Mesendoderm (in vitro differentiated cells): ENCODE results near the gene SCD5.

Experiments
- DNase-seq: peaks from one replicate; pipeline ENCODE4 v3.0.0; 2013
- H2AK5ac ChIP-seq: 2 replicates; pipeline ENCODE4 v1.6.1; 2013; ENCODE audit warnings: low read length, inconsistent platforms
- H2BK120ac ChIP-seq: 2 replicates; pipeline ENCODE4 v1.6.1; 2013; ENCODE audit warnings: low read depth, mild to moderate bottlenecking, low read length, moderate library complexity, mixed read lengths
- H2BK15ac ChIP-seq: replicated peaks from 2 replicates; pipeline ENCODE4 v1.6.1; 2013; ENCODE audit warnings: low read depth, mild to moderate bottlenecking, moderate library complexity
- H2BK5ac ChIP-seq: 2 replicates; pipeline ENCODE4 v1.6.1; 2013; ENCODE audit warnings: low read length, inconsistent platforms
- H3K18ac ChIP-seq: 2 replicates; pipeline ENCODE4 v1.6.1; 2013; ENCODE audit warnings: mild to moderate bottlenecking, low read length, mixed read lengths
- H3K23ac ChIP-seq: one replicate; pipeline ENCODE4 v1.6.1; 2013; ENCODE audit warnings: low read length
- H3K27ac ChIP-seq: 2 replicates; pipeline ENCODE4 v1.5.1; 2013; ENCODE audit warnings: low read depth, mild to moderate bottlenecking, inconsistent platforms, low read length, moderate library complexity
- H3K27me3 ChIP-seq: 2 replicates; pipeline ENCODE4 v1.6.1; 2013; ENCODE audit warnings: low read length, control low read depth, mild to moderate bottlenecking, inconsistent platforms; ENCODE audit not compliant: insufficient read depth, poor library complexity
- H3K36me3 ChIP-seq: 2 replicates; pipeline ENCODE4 v1.6.1; 2013; ENCODE audit warnings: low read length, inconsistent platforms; ENCODE audit not compliant: control insufficient read depth, insufficient read depth
- H3K4ac ChIP-seq: one replicate; pipeline ENCODE4 v1.6.1; 2013; ENCODE audit warnings: low read depth, mild to moderate bottlenecking, low read length, moderate library complexity
- H3K4me1 ChIP-seq: 2 replicates; pipeline ENCODE4 v1.6.1; 2013; ENCODE audit warnings: low read depth, low read length, inconsistent platforms; ENCODE audit not compliant: control insufficient read depth
- H3K4me2 ChIP-seq: 2 replicates; pipeline ENCODE4 v1.6.1; 2013; ENCODE audit warnings: low read length
- H3K4me3 ChIP-seq: 2 replicates; pipeline ENCODE4 v1.5.1; 2013; ENCODE audit warnings: mild to moderate bottlenecking, low read length
- H3K56ac ChIP-seq: one replicate; pipeline ENCODE4 v1.6.1; 2013; ENCODE audit warnings: low read length
- H3K79me1 ChIP-seq: 2 replicates; pipeline ENCODE4 v1.6.1; 2013; ENCODE audit warnings: low read length, inconsistent platforms
- H3K79me2 ChIP-seq: 2 replicates; pipeline ENCODE4 v1.6.1; 2013; ENCODE audit warnings: mild to moderate bottlenecking, low read length; ENCODE audit not compliant: control insufficient read depth, insufficient read depth
- H3K9ac ChIP-seq: 2 replicates; pipeline ENCODE4 v1.6.1; 2013; ENCODE audit warnings: low read length, inconsistent platforms
- H4K5ac ChIP-seq: one replicate; pipeline ENCODE4 v1.6.1; 2013; ENCODE audit warnings: low read length
- H4K8ac ChIP-seq: one replicate; pipeline ENCODE4 v1.6.1; 2013; ENCODE audit warnings: low read depth, mild to moderate bottlenecking, control low read depth, low read length, moderate library complexity
- whole genome bisulfite sequencing: extraction: QIAGEN DNeasy Blood & Tissue Kit; methylation state at CpG from one replicate; pipeline ENCODE4 v1.1.7; 2013; ENCODE audit warnings: low lambda C conversion rate, missing lambda C conversion rate; ENCODE audit not compliant: insufficient coverage; ENCODE audit errors: extremely low coverage; 5-methylcytosine and 5-hydroxymethylcytosine counted together

SCD5 gene

GRCh38 chr4:82780170-82780751 lies 18.3 kb downstream of the SCD5 start:
- no CpG with 5 or more reads among the region's 1 CpG for WGBS
- Histone ChIP-seq H3K4me3 (no peak overlapping the region), H3K9ac (no peak overlapping the region), H3K4me2 (no peak overlapping the region), H3K27me3 (no peaks in the 10 kb centered on the region), H4K8ac (no peak overlapping the region), H2BK5ac (no peak overlapping the region), H3K4ac (no peak overlapping the region), H2BK15ac (no peak overlapping the region), H3K36me3 (no peaks in the 10 kb centered on the region), H3K79me2 (no peaks in the 10 kb centered on the region), H4K5ac (no peak overlapping the region), H3K23ac (no peak overlapping the region), H3K56ac (no peak overlapping the region), H3K18ac (no peak overlapping the region), H2AK5ac (no peak overlapping the region), H3K79me1 (no peaks in the 10 kb centered on the region), H3K4me1 (peaks cover 8% of the 10 kb centered on the region), H2BK120ac (no peak overlapping the region), H3K27ac (no peak overlapping the region)
- DNase-seq = no peak

DNA sequence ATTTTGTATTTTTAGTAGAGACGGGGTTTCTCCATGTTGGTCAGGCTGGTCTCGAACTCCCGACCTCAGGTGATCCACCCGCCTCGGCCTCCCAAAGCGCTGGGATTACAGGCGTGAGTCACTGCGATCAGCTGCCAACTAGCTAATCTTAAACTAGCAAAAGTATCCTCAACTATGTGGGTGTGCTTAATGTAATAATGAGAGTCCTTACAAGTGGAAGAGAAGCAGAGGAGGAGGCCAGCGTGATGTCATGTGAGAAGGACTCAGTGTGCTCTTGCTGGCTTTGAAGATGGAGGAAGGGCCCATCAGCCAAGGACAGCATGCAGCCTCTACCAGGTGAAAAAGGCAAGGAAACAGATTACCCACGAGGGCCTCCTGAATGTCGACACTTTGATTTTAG lies 19.6 kb downstream of the SCD5 start:
- H3K23ac ChIP-seq = no peak overlapping the region
- DNase-seq = no peak
- no peaks in the 10 kb centered on the region for H3K79me1 ChIP-seq
- H3K4me1 ChIP-seq = peaks cover 8% of the 10 kb centered on the region
- H3K9ac ChIP-seq = no peak overlapping the region
- no peaks in the 10 kb centered on the region for H3K79me2 ChIP-seq
- H3K4ac ChIP-seq = no peak overlapping the region
- H4K5ac ChIP-seq = no peak overlapping the region
- H2BK120ac ChIP-seq = no peak overlapping the region
- H3K27me3 ChIP-seq = no peaks in the 10 kb centered on the region
- H3K18ac ChIP-seq = no peak overlapping the region
- no peak overlapping the region for H3K4me3 ChIP-seq
- no peak overlapping the region for H2AK5ac ChIP-seq
- no peak overlapping the region for H3K27ac ChIP-seq
- no CpG with 5 or more reads among the region's 11 CpGs for WGBS
- no peak overlapping the region for H3K4me2 ChIP-seq
- no peak overlapping the region for H4K8ac ChIP-seq
- H3K56ac ChIP-seq = no peak overlapping the region
- no peaks in the 10 kb centered on the region for H3K36me3 ChIP-seq
- no peak overlapping the region for H2BK15ac ChIP-seq
- H2BK5ac ChIP-seq = no peak overlapping the region

DNA sequence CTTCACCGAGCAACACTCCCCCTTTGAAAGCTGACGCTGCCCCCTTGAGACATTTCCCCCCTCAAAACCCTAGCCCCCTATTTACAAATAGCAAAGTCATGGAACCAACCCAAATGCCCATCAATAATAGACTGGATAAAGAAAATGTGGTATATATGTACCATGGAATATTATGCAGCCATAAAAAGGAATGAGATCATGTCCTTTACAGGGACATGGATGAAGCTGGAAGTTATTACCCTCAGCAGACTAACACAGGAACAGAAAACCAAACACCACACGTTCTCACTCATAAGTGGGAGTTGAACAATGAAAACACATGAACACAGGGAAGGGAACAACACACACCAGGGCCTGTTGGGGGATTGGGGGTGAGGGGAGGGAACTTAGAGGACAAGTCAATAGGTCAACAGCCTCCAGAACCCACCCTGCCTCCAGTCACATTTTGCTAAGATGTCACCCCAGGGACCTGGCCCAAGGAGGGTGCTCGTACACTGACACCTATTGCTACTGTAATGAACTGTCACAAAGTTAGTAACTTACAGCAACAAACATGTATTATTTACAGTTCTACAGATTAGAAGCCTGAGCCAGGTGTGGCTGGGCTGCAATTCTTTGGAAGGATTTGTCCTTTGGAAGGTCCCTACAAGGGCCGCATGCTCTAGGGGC lies 20.6 kb downstream of the SCD5 start:
- H3K27ac ChIP-seq = no peak overlapping the region
- no peak overlapping the region for H3K4ac ChIP-seq
- no peaks in the 10 kb centered on the region for H3K79me1 ChIP-seq
- H3K18ac ChIP-seq = no peak overlapping the region
- H2AK5ac ChIP-seq = no peak overlapping the region
- H3K4me3 ChIP-seq = no peak overlapping the region
- no peak overlapping the region for H3K23ac ChIP-seq
- no peak overlapping the region for H3K9ac ChIP-seq
- no peak overlapping the region for H2BK15ac ChIP-seq
- no peak overlapping the region for H2BK5ac ChIP-seq
- no peaks in the 10 kb centered on the region for H3K36me3 ChIP-seq
- no peak overlapping the region for H2BK120ac ChIP-seq
- H3K56ac ChIP-seq = no peak overlapping the region
- WGBS = no CpG with 5 or more reads among the region's 5 CpGs
- no peak overlapping the region for H4K5ac ChIP-seq
- H3K4me1 ChIP-seq = peaks cover 8% of the 10 kb centered on the region
- H3K27me3 ChIP-seq = no peaks in the 10 kb centered on the region
- H3K4me2 ChIP-seq = no peak overlapping the region
- H3K79me2 ChIP-seq = no peaks in the 10 kb centered on the region
- DNase-seq = no peak
- H4K8ac ChIP-seq = no peak overlapping the region

GRCh38 chr4:82776925-82777542 lies 21.6 kb downstream of the SCD5 start:
- Histone ChIP-seq H2BK15ac (no peak overlapping the region), H3K23ac (no peak overlapping the region)

DNA sequence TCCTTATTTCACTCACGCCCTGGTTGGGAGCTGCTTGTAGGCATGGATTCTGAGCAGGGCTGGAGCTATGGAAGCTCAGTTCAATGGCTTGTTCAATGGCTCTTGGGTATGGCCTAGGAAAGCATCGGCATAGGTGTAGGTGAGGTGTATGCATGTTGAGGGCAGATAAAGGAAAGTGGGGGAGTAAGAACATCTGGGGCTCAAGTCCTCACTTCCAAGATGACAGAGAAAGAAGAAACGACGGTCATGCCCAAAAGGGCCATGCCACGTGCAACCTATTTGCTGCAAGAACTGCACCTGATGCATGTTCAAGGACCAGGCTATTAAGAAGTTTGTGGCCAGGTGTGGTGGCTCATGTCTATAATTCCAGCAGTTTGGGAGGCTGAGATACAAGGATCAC lies 23.4 kb downstream of the SCD5 start:
- H3K56ac ChIP-seq = no peak overlapping the region
- no peak overlapping the region for H3K4ac ChIP-seq
- H3K27me3 ChIP-seq = no peaks in the 10 kb centered on the region
- H3K18ac ChIP-seq = no peak overlapping the region
- no peak overlapping the region for H3K9ac ChIP-seq
- H4K8ac ChIP-seq = no peak overlapping the region
- no peak overlapping the region for H2BK15ac ChIP-seq
- H3K23ac ChIP-seq = no peak overlapping the region
- H4K5ac ChIP-seq = no peak overlapping the region
- no peak overlapping the region for H2BK120ac ChIP-seq
- H3K4me2 ChIP-seq = no peak overlapping the region
- H3K36me3 ChIP-seq = no peaks in the 10 kb centered on the region
- WGBS = no CpG with 5 or more reads among the region's 5 CpGs
- no peaks in the 10 kb centered on the region for H3K79me2 ChIP-seq
- no peak overlapping the region for H2AK5ac ChIP-seq
- no peaks in the 10 kb centered on the region for H3K79me1 ChIP-seq
- H3K4me1 ChIP-seq = peaks cover 6% of the 10 kb centered on the region
- H3K27ac ChIP-seq = no peak overlapping the region
- no peak overlapping the region for H2BK5ac ChIP-seq
- DNase-seq = no peak
- no peak overlapping the region for H3K4me3 ChIP-seq

More at GRCh38 chr4:82776925-82777542, 21.6 kb downstream of the SCD5 start:
- H3K79me1 ChIP-seq = no peaks in the 10 kb centered on the region
- H2BK120ac ChIP-seq = no peak overlapping the region
- no peak overlapping the region for H3K27ac ChIP-seq
- WGBS = no CpG with 5 or more reads among the region's 5 CpGs
- no peak overlapping the region for H3K9ac ChIP-seq
- no peak overlapping the region for H3K4me3 ChIP-seq
- no peak overlapping the region for H2AK5ac ChIP-seq
- H3K56ac ChIP-seq = no peak overlapping the region
- H3K4ac ChIP-seq = no peak overlapping the region
- H3K4me2 ChIP-seq = no peak overlapping the region
- H4K8ac ChIP-seq = no peak overlapping the region
- no peak overlapping the region for H2BK5ac ChIP-seq
- DNase-seq = no peak
- no peaks in the 10 kb centered on the region for H3K27me3 ChIP-seq
- no peak overlapping the region for H3K18ac ChIP-seq
- H3K4me1 ChIP-seq = peaks cover 8% of the 10 kb centered on the region
- H3K79me2 ChIP-seq = no peaks in the 10 kb centered on the region
- H4K5ac ChIP-seq = no peak overlapping the region
- H3K36me3 ChIP-seq = no peaks in the 10 kb centered on the region
